OCI-LY1 (cell line): Measurements from ENCODE around the gene CHCHD4.
"Not testable (repeated sequence)": the region's sequence is repeated elsewhere in the genome, so short reads cannot be mapped to it uniquely, and the experiment has no call there.

Source experiments
- H2AFZ ChIP-seq: fragments of 200-600 bp; sonication (generic), shearing (Covaris generic); 2 replicates; pipeline ENCODE4 v1.6.0; 2014; ENCODE audit warnings: antibody characterized with exemption, mild to moderate bottlenecking, low read length
- H3F3A ChIP-seq: fragments of 200-600 bp; sonication (generic), shearing (Covaris generic); 2 replicates; pipeline ENCODE4 v1.6.0; 2014; ENCODE audit warnings: mild to moderate bottlenecking, antibody characterized with exemption, low read length, moderate library complexity; ENCODE audit not compliant: insufficient read depth
- H3K27ac ChIP-seq: fragments of 200-600 bp; sonication (generic); 2 replicates; pipeline ENCODE4 v1.5.1; 2014; ENCODE audit warnings: low read length, mixed run types, mild to moderate bottlenecking, low read depth; ENCODE audit not compliant: poor library complexity, severe bottlenecking
- H3K27me3 ChIP-seq: fragments of 200-600 bp; sonication (generic); 2 replicates; pipeline ENCODE4 v1.6.0; 2014; ENCODE audit warnings: antibody characterized with exemption, mild to moderate bottlenecking, low read length, moderate library complexity; ENCODE audit not compliant: insufficient read depth
- H3K36me3 ChIP-seq: fragments of 200-600 bp; sonication (generic); 2 replicates; pipeline ENCODE4 v1.6.1; 2014; ENCODE audit warnings: mild to moderate bottlenecking, antibody characterized with exemption, low read length, moderate library complexity, mixed read lengths; ENCODE audit not compliant: insufficient read depth
- H3K4me1 ChIP-seq: fragments of 200-600 bp; sonication (generic); 2 replicates; pipeline ENCODE4 v1.5.1; 2014; ENCODE audit warnings: mild to moderate bottlenecking, low read length, moderate library complexity; ENCODE audit not compliant: insufficient read depth, severe bottlenecking
- H3K4me2 ChIP-seq: fragments of 200-600 bp; sonication (generic), shearing (Covaris generic); 2 replicates; pipeline ENCODE4 v1.6.1; 2014; ENCODE audit warnings: low read length
- H3K4me3 ChIP-seq: fragments of 200-600 bp; sonication (generic); 2 replicates; pipeline ENCODE4 v1.5.1; 2014; ENCODE audit warnings: low read length, low read depth, mild to moderate bottlenecking, mixed read lengths; ENCODE audit not compliant: poor library complexity, severe bottlenecking
- H3K79me2 ChIP-seq: fragments of 200-600 bp; shearing (Covaris generic); 2 replicates; pipeline ENCODE4 v1.6.1; 2016; ENCODE audit warnings: mixed run types, low read length, mixed read lengths; ENCODE audit not compliant: insufficient read depth
- H3K9ac ChIP-seq: fragments of 200-600 bp; sonication (generic), shearing (Covaris generic); 2 replicates; pipeline ENCODE4 v1.6.1; 2014; ENCODE audit warnings: mild to moderate bottlenecking, low read length, mixed read lengths
- H3K9me2 ChIP-seq: fragments of 200-600 bp; sonication (generic), shearing (Covaris generic); 2 replicates; pipeline ENCODE4 v1.6.1; 2014; ENCODE audit warnings: low read depth, mild to moderate bottlenecking, low read length, mixed read lengths
- H3K9me3 ChIP-seq: fragments of 200-600 bp; shearing (Covaris generic); 2 replicates; pipeline ENCODE4 v1.6.1; 2014; ENCODE audit warnings: low read length, mixed read lengths
- H4K20me1 ChIP-seq: fragments of 200-600 bp; sonication (generic), shearing (Covaris generic); 2 replicates; pipeline ENCODE4 v1.6.0; 2016; ENCODE audit warnings: mild to moderate bottlenecking, low read length; ENCODE audit not compliant: insufficient read depth
- CTCF ChIP-seq: fragments of 200-600 bp; sonication (generic), shearing (Covaris generic); IDR thresholded peaks from 2 replicates; pipeline ENCODE4 v1.5.1; 2017; ENCODE audit warnings: mild to moderate bottlenecking, antibody characterized with exemption, low read length, moderate library complexity, mixed read lengths
- EZH2 ChIP-seq: fragments of 200-600 bp; sonication (generic), shearing (Covaris generic); IDR thresholded peaks from 2 replicates; pipeline ENCODE4 v1.8.0; 2017; ENCODE audit warnings: borderline replicate concordance, mixed run types, mild to moderate bottlenecking, antibody characterized with exemption, low read length, moderate library complexity, mixed read lengths

The CHCHD4 gene

DNA sequence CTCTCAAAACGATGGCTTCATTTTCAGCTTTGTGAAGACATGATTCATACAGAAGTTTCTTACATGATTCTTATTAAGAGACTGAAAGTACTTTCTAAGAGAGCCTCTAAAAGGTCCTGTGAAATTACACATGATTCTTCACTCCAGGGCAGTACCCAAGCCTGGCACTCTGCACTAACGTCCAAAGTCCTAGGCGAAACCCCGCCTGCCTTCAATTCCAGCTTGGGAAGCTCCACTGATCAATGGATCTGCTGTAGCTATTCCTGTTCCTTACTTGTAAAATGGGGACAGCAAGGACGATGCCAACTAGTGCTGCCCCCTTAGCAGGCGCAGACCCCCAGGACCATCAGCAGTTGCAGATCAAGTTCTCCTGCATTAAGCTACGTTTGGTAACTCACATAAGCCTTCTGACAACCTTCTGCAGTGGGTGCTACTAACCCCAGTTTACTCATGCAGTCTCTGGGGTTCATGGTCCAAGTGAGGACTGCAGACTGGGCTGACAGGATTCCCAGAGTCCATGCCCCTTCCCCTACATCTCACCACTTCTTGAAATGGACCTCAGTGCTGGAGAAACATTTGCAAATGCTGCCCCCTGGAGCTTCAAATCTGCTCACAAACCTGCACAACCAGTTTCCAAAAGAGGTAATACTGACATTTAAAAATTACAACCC, 10.6 kb downstream of the CHCHD4 start:
- Histone ChIP-seq H3K4me1 (no peaks in the 10 kb centered on the region), H4K20me1 (no peaks in the 10 kb centered on the region), H3K36me3 (peaks cover 72% of the 10 kb centered on the region), H2AFZ (no peak overlapping the region), H3K27me3 (no peaks in the 10 kb centered on the region), H3K9ac (no peak overlapping the region), H3K9me3 (no peaks in the 10 kb centered on the region), H3K9me2 (no peaks in the 10 kb centered on the region), H3K79me2 (no peaks in the 10 kb centered on the region), H3K27ac (no peak overlapping the region), H3K4me2 (no peak overlapping the region), H3F3A (no peaks in the 10 kb centered on the region; the same call in 1 of the 2 replicates), H3K4me3 (no peak overlapping the region)
- TF ChIP-seq EZH2: no peak
- peak; percentile 44; the same call in 1 of the 2 replicates for TF ChIP-seq CTCF

GRCh38 chr3:14110699-14111098, 14.0 kb downstream of the CHCHD4 start:
- Histone ChIP-seq H3K27me3 (no peaks in the 10 kb centered on the region), H3K9me3 (no peaks in the 10 kb centered on the region), H3K36me3 (peaks cover 50% of the 10 kb centered on the region), H3K4me3 (no peak overlapping the region), H3F3A (no peaks in the 10 kb centered on the region; the same call in 1 of the 2 replicates), H2AFZ (no peak overlapping the region), H4K20me1 (no peaks in the 10 kb centered on the region), H3K9ac (no peak overlapping the region), H3K4me2 (no peak overlapping the region), H3K9me2 (no peaks in the 10 kb centered on the region), H3K4me1 (no peaks in the 10 kb centered on the region), H3K79me2 (no peaks in the 10 kb centered on the region), H3K27ac (no peak overlapping the region)
- TF ChIP-seq EZH2 (no peak), CTCF (no peak)

GRCh38 chr3:14109821-14110220, 14.8 kb downstream of the CHCHD4 start:
- H3K4me2 ChIP-seq, H3K9me3 ChIP-seq, H3K9ac ChIP-seq, H4K20me1 ChIP-seq, H2AFZ ChIP-seq, H3K4me3 ChIP-seq, H3K4me1 ChIP-seq, H3F3A ChIP-seq, H3K27me3 ChIP-seq, H3K79me2 ChIP-seq, H3K9me2 ChIP-seq, H3K27ac ChIP-seq: not testable (repeated sequence)
- H3K36me3 ChIP-seq: peaks cover 41% of the 10 kb centered on the region
